HepG2 (cell line): ENCODE data around the gene LRIF1. TPM values are rescaled to one million over a fixed set of nuclear protein-coding genes. Genes with fewer than 3 reads are reported as not detected.
A peak's percentile ranks its signal among the peaks of the same experiment; 100 is the strongest.

Experiments used
- ATAC-seq: fragments of 200-7000 bp; cut with Tn5 transposase; 3 replicates; pipeline ENCODE4 v1.9.1; 2020; ENCODE audit warnings: mild to moderate bottlenecking, moderate library complexity
- BruUV-seq: library from RNA; stranded (reverse); fragments of 400-500 nt; replicated peaks from 2 replicates; lab custom pipeline; 2021; lab: Mats Ljungman, UMichigan
- CTCF ChIA-PET: fragments of 300-600 bp; formaldehyde crosslinking; extraction: SDS; loops from one replicate; lab custom pipeline; 2021; ENCODE audit warnings: low total read pairs, inconsistent platforms, low intra/inter-chr PET ratio; lab: Yijun Ruan, JAX
- POLR2A ChIA-PET: fragments of 350-600 bp; sonication (Branson Sonifier 250); formaldehyde crosslinking; loops from one replicate; lab custom pipeline; 2020; ENCODE audit warnings: antibody characterized with exemption, inconsistent platforms; lab: Yijun Ruan, JAX
- DNase-seq: peaks from one replicate; pipeline ENCODE4 v3.0.0-alpha.2; 2015; ENCODE audit warnings: low spot score
- FAIRE-seq: peaks from 3 replicates; lab custom pipeline; 2011; peaks lifted over from hg19 to GRCh38; lab: Jason Lieb, UNC
- H2AFZ ChIP-seq: one replicate; pipeline ENCODE4 v1.6.1; 2011; ENCODE audit warnings: low read length, inconsistent platforms
- H3K27ac ChIP-seq: fragments of 300-600 bp; 3 replicates; pipeline ENCODE4 v1.8.0; 2011; ENCODE audit warnings: mixed run types, mild to moderate bottlenecking, mixed read lengths, low read length, inconsistent platforms; ENCODE audit not compliant: insufficient read depth; ENCODE audit errors: extremely low read length
- H3K27me3 ChIP-seq, 2 experiments: fragments of 200-600 bp in 1 of 2; 2 replicates in 1 of 2; 3 replicates in 1 of 2; pipeline versions ENCODE4 v1.6.0 to v1.8.0; 2011; ENCODE audit warnings: low read length in 2 of 2, mild to moderate bottlenecking in 2 of 2, moderate library complexity in 2 of 2, inconsistent platforms in 1 of 2; ENCODE audit not compliant: insufficient read depth in 2 of 2, control insufficient read depth in 1 of 2
- H3K36me3 ChIP-seq, 2 experiments: fragments of 200-600 bp in 1 of 2; replicated peaks in 1 of 2; 2 replicates in 1 of 2; 3 replicates in 1 of 2; pipeline versions ENCODE4 v1.5.1 to v1.8.0; 2011; ENCODE audit warnings: low read length in 2 of 2, inconsistent platforms in 1 of 2; ENCODE audit not compliant: insufficient read depth in 2 of 2, control insufficient read depth in 1 of 2
- H3K4me1 ChIP-seq: 2 replicates; pipeline ENCODE4 v1.5.1; 2012; ENCODE audit warnings: low read length, inconsistent platforms; ENCODE audit not compliant: insufficient read depth
- H3K4me2 ChIP-seq: 2 replicates; pipeline ENCODE4 v1.6.0; 2011; ENCODE audit warnings: low read depth, low read length, inconsistent platforms
- H3K4me3 ChIP-seq, 3 experiments: fragments of 200-600 bp in 1 of 3; sonication (generic), shearing (Covaris generic) in 1 of 3; replicated peaks in 1 of 3; 2 replicates each; pipeline ENCODE4 v1.5.1; 2011 to 2016; ENCODE audit warnings: low read length in 3 of 3, inconsistent platforms in 2 of 3, low read depth in 2 of 3, mild to moderate bottlenecking in 2 of 3, control low read depth in 1 of 3, mixed read lengths in 1 of 3; ENCODE audit not compliant: insufficient read depth in 1 of 3
- H3K79me2 ChIP-seq: one replicate; pipeline ENCODE4 v1.6.1; 2011; ENCODE audit warnings: low read length, inconsistent platforms; ENCODE audit not compliant: insufficient read depth
- H3K9ac ChIP-seq: 2 replicates; pipeline ENCODE4 v1.6.0; 2011; ENCODE audit warnings: mild to moderate bottlenecking, low read depth, low read length, inconsistent platforms; ENCODE audit not compliant: insufficient read depth
- H3K9me3 ChIP-seq: 2 replicates; pipeline ENCODE4 v1.5.1; 2012; ENCODE audit warnings: mild to moderate bottlenecking, low read length
- H4K20me1 ChIP-seq: 2 replicates; pipeline ENCODE4 v1.6.0; 2011; ENCODE audit warnings: inconsistent platforms, mild to moderate bottlenecking, low read length, moderate library complexity; ENCODE audit not compliant: insufficient read depth
- CC2D1A ChIP-seq: sonication (generic); formaldehyde crosslinking; IDR thresholded peaks from 2 replicates; pipeline ENCODE4 v1.8.1; 2023; ENCODE audit warnings: mild to moderate bottlenecking, missing genetic modification reagents
- CHD4 ChIP-seq: fragments of 200-600 bp; sonication (generic); IDR thresholded peaks from 2 replicates; pipeline ENCODE4 v1.7.0; 2017; ENCODE audit warnings: mild to moderate bottlenecking, low read length, borderline replicate concordance
- FOSL2 ChIP-seq: sonication (generic); formaldehyde crosslinking; IDR thresholded peaks from 2 replicates; pipeline ENCODE4 v1.4.0; 2020; ENCODE audit warnings: missing genetic modification reagents
- KAT7 ChIP-seq: IDR thresholded peaks from 2 replicates; pipeline ENCODE4 v1.6.1; 2018; ENCODE audit warnings: borderline replicate concordance, missing compliant biosample characterization
- KDM1A ChIP-seq: IDR thresholded peaks from 2 replicates; pipeline ENCODE4 v1.6.1; 2016; ENCODE audit warnings: missing compliant biosample characterization
- MAFF ChIP-seq: IDR thresholded peaks from 2 replicates; pipeline ENCODE4 v1.6.1; 2011; ENCODE audit warnings: low read depth, low read length, improper control_type of control experiment
- MAFK ChIP-seq, 2 experiments: IDR thresholded peaks in 1 of 2; conservative IDR thresholded peaks in 1 of 2; 2 replicates each; pipeline ENCODE4 v1.6.1; 2011; ENCODE audit warnings: improper control_type of control experiment in 2 of 2, low read length in 2 of 2
- NFE2 ChIP-seq: sonication (generic); formaldehyde crosslinking; IDR thresholded peaks from 2 replicates; pipeline ENCODE4 v1.4.0; 2020; ENCODE audit warnings: missing genetic modification reagents
- NFE2L2 ChIP-seq: fragments of 150-350 bp; IDR thresholded peaks from 2 replicates; pipeline ENCODE4 v1.6.1; 2014; ENCODE audit warnings: low read length
- ZMYM2 ChIP-seq: sonication (generic); formaldehyde crosslinking; IDR thresholded peaks from 2 replicates; pipeline ENCODE4 v1.8.0; 2022; ENCODE audit warnings: mild to moderate bottlenecking, missing genetic modification reagents
- ZNF12 ChIP-seq: sonication (generic); formaldehyde crosslinking; IDR thresholded peaks from 2 replicates; pipeline ENCODE4 v1.5.0; 2020; ENCODE audit warnings: missing genetic modification reagents
- ZNF567 ChIP-seq: sonication (generic); formaldehyde crosslinking; IDR thresholded peaks from 2 replicates; pipeline ENCODE4 v1.8.1; 2023; ENCODE audit warnings: mild to moderate bottlenecking, missing genetic modification reagents, borderline replicate concordance
- ZNF768 ChIP-seq: sonication (generic); formaldehyde crosslinking; IDR thresholded peaks from 2 replicates; pipeline ENCODE4 v1.4.0; 2020; ENCODE audit warnings: missing genetic modification reagents
- WGBS: methylation state at CpG from one replicate; pipeline ENCODE4 v1.1.6; 2017; ENCODE audit warnings: low lambda C conversion rate; 5-methylcytosine and 5-hydroxymethylcytosine counted together
- in situ Hi-C: cut with HindIII; loops from 2 replicates; pipeline ENCODE4 v1.10.0; 2017; ENCODE audit warnings: low pct_unique_long_range_greater_than_20kb; ENCODE audit not compliant: extremely low pct_ligation_motif_present
- intact Hi-C: fragments of 100-400 bp; cut with micrococcal nuclease; formaldehyde crosslinking; loops from one replicate; pipeline ENCODE4 v1.10.0; 2022; ENCODE audit not compliant: unreplicated experiment
- polyA plus RNA-seq, 8 experiments: library from polyadenylated mRNA; depleted of rRNA in 3 of 8; stranded (reverse) in 7 of 8; unstranded in 1 of 8; fragments of >200 nt; fragmentation: Illumina TruSeq in 4 of 8; extraction: Trizol in 4 of 8; gene quantifications; 2 replicates each; pipeline versions ENCODE4 v1.2.1 to v1.2.3, GENCODE V29; 2011 to 2016; ENCODE audit warnings: low read depth in 4 of 8, missing spikeins in 1 of 8, mixed read lengths in 1 of 8; ENCODE audit not compliant: insufficient read depth in 1 of 8
- total RNA-seq, 5 experiments: library from RNA; depleted of rRNA; stranded (reverse); fragments of >200 nt; fragmentation: Illumina TruSeq; extraction: Trizol; gene quantifications; 2 replicates each; pipeline ENCODE4 v1.2.3, GENCODE V29; 2016; ENCODE audit warnings: low read depth in 1 of 5
- TF ChIP-seq, protein P1 (sequence below): sonication (generic); formaldehyde crosslinking; IDR thresholded peaks from 2 replicates; pipeline ENCODE4 v1.4.0; 2020; ENCODE audit warnings: missing genetic modification reagents
- TF ChIP-seq, protein P2 (sequence below): sonication (generic); formaldehyde crosslinking; IDR thresholded peaks from 2 replicates; pipeline ENCODE4 v1.5.1; 2020; ENCODE audit warnings: mild to moderate bottlenecking, missing genetic modification reagents, moderate library complexity

Gene LRIF1
- total and polyA plus RNA-seq, 2 of the 13 experiments (the other 11 are each of a cell fraction or from before 2014, with no cell fraction given), result 18.4 to 42.4 TPM

DNA sequence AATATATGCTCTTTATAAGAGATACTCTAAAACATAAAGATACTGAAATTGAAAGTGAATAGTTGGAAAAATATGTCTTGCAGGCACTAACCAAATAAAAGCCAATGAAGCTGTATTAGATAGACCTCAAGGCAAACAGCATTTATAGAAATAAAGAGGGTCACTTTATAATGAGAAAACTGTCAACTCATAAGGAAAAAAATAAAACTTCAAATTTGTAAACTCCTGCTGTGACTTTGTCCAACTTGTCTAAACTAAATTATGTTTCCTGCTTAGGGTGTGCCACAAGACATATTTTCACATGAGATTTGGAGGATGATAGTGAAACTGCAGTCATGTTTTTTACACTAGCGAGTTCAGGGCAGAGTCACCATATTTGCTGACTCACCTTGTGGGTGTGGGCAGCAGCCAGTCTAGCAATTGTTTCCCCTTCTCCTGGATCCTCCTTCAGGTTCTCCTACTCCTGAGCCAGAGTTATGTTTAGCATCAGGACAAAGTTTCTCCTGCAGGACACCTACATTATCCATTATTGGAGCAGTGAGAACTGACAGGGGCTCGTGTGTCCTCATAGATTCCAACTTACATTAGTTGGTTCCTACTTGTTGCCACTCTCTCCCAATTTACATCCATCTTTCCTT is 46.9 kb downstream of the LRIF1 start:
- H3K27me3 ChIP-seq, result no peaks in the 10 kb centered on the region
- H3K4me3 ChIP-seq, result no peak overlapping the region; a peak in 1 of 6 replicates
- peak overlapping the region; percentile 45; the same call in 1 of the 2 replicates for H3K4me2 ChIP-seq
- peak; percentile 2 for DNase-seq
- no peaks in the 10 kb centered on the region for H3K9me3 ChIP-seq
- H3K9ac ChIP-seq, result no peak overlapping the region
- in situ Hi-C loops (no loop called here), intact Hi-C loops (no loop called here)
- no peaks in the 10 kb centered on the region for H3K36me3 ChIP-seq
- peak; percentile 72 for TF ChIP-seq MAFF
- no peak for TF ChIP-seq KAT7 (CRISPR knock-in tag)
- no peak for TF ChIP-seq CHD4
- no peak for TF ChIP-seq ZNF768 (CRISPR knock-in tag)
- TF ChIP-seq ZNF12 (CRISPR knock-in tag), result no peak
- peak; percentile 86; the same call in 1 of the 2 replicates for TF ChIP-seq NFE2L2
- TF ChIP-seq CC2D1A (CRISPR knock-in tag), result no peak
- no peak for TF ChIP-seq KDM1A
- peak; percentile 80; the same call in 1 of the 2 replicates for TF ChIP-seq NFE2 (CRISPR knock-in tag)
- no peak for TF ChIP-seq ZNF567 (CRISPR knock-in tag)
- TF ChIP-seq, protein P1, sequence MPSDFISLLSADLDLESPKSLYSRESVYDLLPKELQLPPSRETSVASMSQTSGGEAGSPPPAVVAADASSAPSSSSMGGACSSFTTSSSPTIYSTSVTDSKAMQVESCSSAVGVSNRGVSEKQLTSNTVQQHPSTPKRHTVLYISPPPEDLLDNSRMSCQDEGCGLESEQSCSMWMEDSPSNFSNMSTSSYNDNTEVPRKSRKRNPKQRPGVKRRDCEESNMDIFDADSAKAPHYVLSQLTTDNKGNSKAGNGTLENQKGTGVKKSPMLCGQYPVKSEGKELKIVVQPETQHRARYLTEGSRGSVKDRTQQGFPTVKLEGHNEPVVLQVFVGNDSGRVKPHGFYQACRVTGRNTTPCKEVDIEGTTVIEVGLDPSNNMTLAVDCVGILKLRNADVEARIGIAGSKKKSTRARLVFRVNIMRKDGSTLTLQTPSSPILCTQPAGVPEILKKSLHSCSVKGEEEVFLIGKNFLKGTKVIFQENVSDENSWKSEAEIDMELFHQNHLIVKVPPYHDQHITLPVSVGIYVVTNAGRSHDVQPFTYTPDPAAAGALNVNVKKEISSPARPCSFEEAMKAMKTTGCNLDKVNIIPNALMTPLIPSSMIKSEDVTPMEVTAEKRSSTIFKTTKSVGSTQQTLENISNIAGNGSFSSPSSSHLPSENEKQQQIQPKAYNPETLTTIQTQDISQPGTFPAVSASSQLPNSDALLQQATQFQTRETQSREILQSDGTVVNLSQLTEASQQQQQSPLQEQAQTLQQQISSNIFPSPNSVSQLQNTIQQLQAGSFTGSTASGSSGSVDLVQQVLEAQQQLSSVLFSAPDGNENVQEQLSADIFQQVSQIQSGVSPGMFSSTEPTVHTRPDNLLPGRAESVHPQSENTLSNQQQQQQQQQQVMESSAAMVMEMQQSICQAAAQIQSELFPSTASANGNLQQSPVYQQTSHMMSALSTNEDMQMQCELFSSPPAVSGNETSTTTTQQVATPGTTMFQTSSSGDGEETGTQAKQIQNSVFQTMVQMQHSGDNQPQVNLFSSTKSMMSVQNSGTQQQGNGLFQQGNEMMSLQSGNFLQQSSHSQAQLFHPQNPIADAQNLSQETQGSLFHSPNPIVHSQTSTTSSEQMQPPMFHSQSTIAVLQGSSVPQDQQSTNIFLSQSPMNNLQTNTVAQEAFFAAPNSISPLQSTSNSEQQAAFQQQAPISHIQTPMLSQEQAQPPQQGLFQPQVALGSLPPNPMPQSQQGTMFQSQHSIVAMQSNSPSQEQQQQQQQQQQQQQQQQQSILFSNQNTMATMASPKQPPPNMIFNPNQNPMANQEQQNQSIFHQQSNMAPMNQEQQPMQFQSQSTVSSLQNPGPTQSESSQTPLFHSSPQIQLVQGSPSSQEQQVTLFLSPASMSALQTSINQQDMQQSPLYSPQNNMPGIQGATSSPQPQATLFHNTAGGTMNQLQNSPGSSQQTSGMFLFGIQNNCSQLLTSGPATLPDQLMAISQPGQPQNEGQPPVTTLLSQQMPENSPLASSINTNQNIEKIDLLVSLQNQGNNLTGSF (CRISPR knock-in tag), result no peak
- no peak for TF ChIP-seq ZMYM2
- TF ChIP-seq FOSL2 (CRISPR knock-in tag), result peak; percentile 42; the same call in 1 of the 2 replicates
- TF ChIP-seq, protein P2, sequence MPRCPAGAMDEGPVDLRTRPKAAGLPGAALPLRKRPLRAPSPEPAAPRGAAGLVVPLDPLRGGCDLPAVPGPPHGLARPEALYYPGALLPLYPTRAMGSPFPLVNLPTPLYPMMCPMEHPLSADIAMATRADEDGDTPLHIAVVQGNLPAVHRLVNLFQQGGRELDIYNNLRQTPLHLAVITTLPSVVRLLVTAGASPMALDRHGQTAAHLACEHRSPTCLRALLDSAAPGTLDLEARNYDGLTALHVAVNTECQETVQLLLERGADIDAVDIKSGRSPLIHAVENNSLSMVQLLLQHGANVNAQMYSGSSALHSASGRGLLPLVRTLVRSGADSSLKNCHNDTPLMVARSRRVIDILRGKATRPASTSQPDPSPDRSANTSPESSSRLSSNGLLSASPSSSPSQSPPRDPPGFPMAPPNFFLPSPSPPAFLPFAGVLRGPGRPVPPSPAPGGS (CRISPR knock-in tag), result no peak
- peak; percentile 66 to 81 for TF ChIP-seq MAFK (conservative IDR thresholded peaks at IDR 0.05 in 1 of 2, IDR thresholded peaks at IDR 0.05 in 1 of 2; ENCODE audit: low read length in 2 of 2)
- POLR2A ChIA-PET, result no interaction called here
- no peak for ATAC-seq
- H4K20me1 ChIP-seq, result no peaks in the 10 kb centered on the region
- H2AFZ ChIP-seq, result no peak overlapping the region
- 0% methylated on average over 2 of the region's 2 CpGs for WGBS
- CTCF ChIA-PET, result no interaction called here
- FAIRE-seq, result no peak
- no peaks in the 10 kb centered on the region for H3K79me2 ChIP-seq
- no peak overlapping the region for H3K27ac ChIP-seq
- H3K4me1 ChIP-seq, result no peaks in the 10 kb centered on the region
- BruUV-seq, result no TSS peak
